CD14-positive monocyte (primary cell): ENCODE measurements around the gene RPS27A. TPM values are rescaled to one million over a fixed set of nuclear protein-coding genes. Genes with fewer than 3 reads are reported as not detected.

Experiments
- DNase-seq, 3 donors: peaks; one replicate each; pipeline ENCODE4 v3.0.0-alpha.2; 2011 to 2022
- H2AFZ ChIP-seq: 2 replicates; pipeline ENCODE4 v1.6.0; 2012; ENCODE audit warnings: mild to moderate bottlenecking, low read depth, low read length, inconsistent platforms; ENCODE audit not compliant: insufficient read depth, poor library complexity, severe bottlenecking
- H3K27ac ChIP-seq, 2 donors: 1 replicate in 1 of 2; 2 replicates in 1 of 2; pipeline ENCODE4 v1.5.1; 2012 to 2013; ENCODE audit warnings: low read length in 2 of 2, control low read depth in 1 of 2, inconsistent platforms in 1 of 2, low read depth in 1 of 2, mild to moderate bottlenecking in 1 of 2
- H3K27me3 ChIP-seq, 2 donors: one replicate each; pipeline versions ENCODE4 v1.6.0 to v1.6.1; 2011 to 2013; ENCODE audit warnings: low read length in 2 of 2; ENCODE audit not compliant: control insufficient read depth in 2 of 2, insufficient read depth in 2 of 2
- H3K36me3 ChIP-seq, 2 donors: replicated peaks in 1 of 2; 1 replicate in 1 of 2; 2 replicates in 1 of 2; pipeline versions ENCODE4 v1.5.1 to v1.6.1; 2012 to 2013; ENCODE audit warnings: low read length in 2 of 2, control low read depth in 1 of 2, inconsistent platforms in 1 of 2, mild to moderate bottlenecking in 1 of 2; ENCODE audit not compliant: insufficient read depth in 2 of 2, control insufficient read depth in 1 of 2
- H3K4me1 ChIP-seq, 2 donors: 1 replicate in 1 of 2; 2 replicates in 1 of 2; pipeline versions ENCODE4 v1.5.1 to v1.6.1; 2012 to 2013; ENCODE audit warnings: low read length in 2 of 2, control low read depth in 1 of 2, inconsistent platforms in 1 of 2, mild to moderate bottlenecking in 1 of 2, moderate library complexity in 1 of 2; ENCODE audit not compliant: insufficient read depth in 2 of 2, control insufficient read depth in 1 of 2
- H3K4me2 ChIP-seq: replicated peaks from 2 replicates; pipeline ENCODE3; 2012; ENCODE audit warnings: low read length, moderate library complexity, mild to moderate bottlenecking; ENCODE audit not compliant: poor library complexity, severe bottlenecking; ENCODE audit errors: extremely low read depth
- H3K4me3 ChIP-seq, 3 experiments: fragments of 200-600 bp in 1 of 3; sonication (generic) in 1 of 3; replicated peaks in 1 of 3; 1 replicate in 2 of 3; 2 replicates in 1 of 3; pipeline ENCODE4 v1.5.1; 2011 to 2013; ENCODE audit warnings: low read length in 3 of 3, mild to moderate bottlenecking in 3 of 3, control low read depth in 2 of 3, low read depth in 2 of 3, inconsistent platforms in 1 of 3, moderate library complexity in 1 of 3
- H3K79me2 ChIP-seq: 2 replicates; pipeline ENCODE4 v1.6.0; 2012; ENCODE audit warnings: mild to moderate bottlenecking, control low read depth, inconsistent platforms, low read length, moderate library complexity; ENCODE audit not compliant: insufficient read depth
- H3K9ac ChIP-seq: 2 replicates; pipeline ENCODE4 v1.6.0; 2017; ENCODE audit warnings: low read length, mild to moderate bottlenecking; ENCODE audit not compliant: insufficient read depth, poor library complexity, severe bottlenecking
- H3K9me3 ChIP-seq, 2 donors: replicated peaks in 1 of 2; 1 replicate in 1 of 2; 2 replicates in 1 of 2; pipeline versions ENCODE4 v1.5.1 to v1.6.1; 2012 to 2013; ENCODE audit warnings: low read length in 2 of 2, control low read depth in 1 of 2; ENCODE audit not compliant: control insufficient read depth in 1 of 2, insufficient read depth in 1 of 2
- H4K20me1 ChIP-seq: 2 replicates; pipeline ENCODE4 v1.6.0; 2012; ENCODE audit warnings: mild to moderate bottlenecking, low read length, control low read depth, moderate library complexity; ENCODE audit not compliant: insufficient read depth
- H3K27ac Mint-ChIP-seq, 7 donors: one replicate each; pipeline ENCODE4 v1.8.0; 2020; ENCODE audit warnings: mild to moderate bottlenecking in 7 of 7, mixed read lengths in 7 of 7, moderate library complexity in 6 of 7, inconsistent platforms in 2 of 7
- H3K27me3 Mint-ChIP-seq, 3 donors: one replicate each; pipeline ENCODE4 v1.8.0; 2021 to 2022; ENCODE audit warnings: low read depth in 3 of 3, mild to moderate bottlenecking in 3 of 3, mixed read lengths in 3 of 3, moderate library complexity in 3 of 3, inconsistent platforms in 1 of 3
- H3K36me3 Mint-ChIP-seq, 2 donors: one replicate each; pipeline ENCODE4 v1.8.0; 2020; ENCODE audit warnings: mixed read lengths in 2 of 2, inconsistent platforms in 1 of 2, mild to moderate bottlenecking in 1 of 2
- H3K4me1 Mint-ChIP-seq: one replicate; pipeline ENCODE4 v1.8.0; 2020; ENCODE audit warnings: mild to moderate bottlenecking, mixed read lengths
- H3K4me3 Mint-ChIP-seq, 2 donors: one replicate each; pipeline ENCODE4 v1.8.0; 2020; ENCODE audit warnings: mild to moderate bottlenecking in 2 of 2, mixed read lengths in 2 of 2, moderate library complexity in 1 of 2
- H3K9me3 Mint-ChIP-seq, 7 donors: one replicate each; pipeline ENCODE4 v1.8.0; 2020 to 2022; ENCODE audit warnings: mixed read lengths in 7 of 7, mild to moderate bottlenecking in 6 of 7, moderate library complexity in 6 of 7, inconsistent platforms in 2 of 7
- CTCF ChIP-seq: fragments of 200-600 bp; IDR thresholded peaks from one replicate; pipeline ENCODE4 v1.8.0; 2022; ENCODE audit warnings: antibody characterized with exemption, mild to moderate bottlenecking
- WGBS: methylation state at CpG from one replicate; pipeline ENCODE4 v1.1.5; 2013; ENCODE audit warnings: missing lambda C conversion rate; ENCODE audit not compliant: insufficient coverage; 5-methylcytosine and 5-hydroxymethylcytosine counted together
- intact Hi-C, 2 donors: fragments of 100-400 bp; cut with micrococcal nuclease; formaldehyde crosslinking; loops; one replicate each; pipeline versions ENCODE4 v1.15.0 to v1.15.1; 2023
- polyA plus RNA-seq, 3 donors: library from polyadenylated mRNA; depleted of rRNA in 1 of 3; unstranded in 2 of 3; stranded (reverse) in 1 of 3; fragments of 300-500 nt in 2 of 3; fragments of >200 nt in 1 of 3; fragmentation: Illumina TruSeq in 2 of 3; gene quantifications; 1 replicate in 2 of 3; 2 replicates in 1 of 3; pipeline ENCODE4 v1.2.3, GENCODE V29; 2012 to 2021

RPS27A gene
- polyA plus RNA-seq, 3 donors: 785 to 1,452 (median 967) TPM

GRCh38 chr2:55196526-55196925 is 36.0 kb upstream of the RPS27A start:
- Histone ChIP-seq H3K9me3 (peaks cover 0 to 8% of the 10 kb centered on the region in 2 donors), H3K27me3 (no peaks in the 10 kb centered on the region), H3K9ac (no peak overlapping the region), H3K27ac (no peak overlapping the region), H3K4me1 (no peaks in the 10 kb centered on the region), H4K20me1 (no peaks in the 10 kb centered on the region), H3K36me3 (no peaks in the 10 kb centered on the region), H3K4me2 (no peak overlapping the region), H3K79me2 (no peaks in the 10 kb centered on the region), H2AFZ (no peak overlapping the region), H3K4me3 (no peak overlapping the region)
- TF ChIP-seq CTCF: no peak
- Mint-ChIP-seq H3K9me3 (peaks cover 10 to 20% (median 14%) of the 10 kb centered on the region in 7 donors), H3K4me3 (no peak overlapping the region), H3K27me3 (peaks cover 0 to 1% (median 0%) of the 10 kb centered on the region in 3 donors), H3K27ac (no peak overlapping the region), H3K4me1 (no peaks in the 10 kb centered on the region), H3K36me3 (peaks cover 0 to 3% of the 10 kb centered on the region in 2 donors)
- no peak for DNase-seq
- intact Hi-C loops: no loop called here
- WGBS: 88% methylated on average over 2 of the region's 2 CpGs

GRCh38 chr2:55200416-55200815 is 32.1 kb upstream of the RPS27A start:
- Histone ChIP-seq H3K9me3 (peaks cover 0 to 4% of the 10 kb centered on the region in 2 donors), H3K9ac (no peak overlapping the region), H4K20me1 (no peaks in the 10 kb centered on the region), H3K36me3 (no peaks in the 10 kb centered on the region), H2AFZ (no peak overlapping the region), H3K27ac (no peak overlapping the region), H3K4me3 (no peak overlapping the region), H3K4me1 (no peaks in the 10 kb centered on the region), H3K27me3 (no peaks in the 10 kb centered on the region), H3K79me2 (no peaks in the 10 kb centered on the region), H3K4me2 (no peak overlapping the region)
- peaks cover 0 to 1% (median under 1%) of the 10 kb centered on the region in 3 donors for H3K27me3 Mint-ChIP-seq
- H3K27ac Mint-ChIP-seq: no peak overlapping the region
- peaks cover 0 to 2% of the 10 kb centered on the region in 2 donors for H3K36me3 Mint-ChIP-seq
- intact Hi-C loops: no loop called here
- TF ChIP-seq CTCF: no peak
- no peak overlapping the region for H3K4me3 Mint-ChIP-seq
- no CpG with 5 or more reads among the region's 1 CpG for WGBS
- no peaks in the 10 kb centered on the region for H3K4me1 Mint-ChIP-seq
- no peak for DNase-seq
- peaks cover 7 to 26% (median 15%) of the 10 kb centered on the region in 7 donors for H3K9me3 Mint-ChIP-seq
